Activated CD4-positive, alpha-beta T cell treated with anti-CD3 and anti-CD28 coated beads, Interleukin-2, amount 10 ng/mL, durations not matched to agents 7 days and 5 days (primary cell): ENCODE results near the gene KRT14. TPM values are rescaled to one million over a fixed set of nuclear protein-coding genes. Genes with fewer than 3 reads are reported as not detected.
"Not testable (repeated sequence)": the region's sequence is repeated elsewhere in the genome, so short reads cannot be mapped to it uniquely, and the experiment has no call there.

Experiments used
- CTCF ChIA-PET: fragments of 350-600 bp; sonication (Branson Sonifier 250); formaldehyde crosslinking; loops from one replicate; lab custom pipeline; 2021; ENCODE audit warnings: antibody characterized with exemption; lab: Charles Lee
- POLR2A ChIA-PET: fragments of 350-600 bp; sonication (Branson Sonifier 250); formaldehyde crosslinking; loops from one replicate; lab custom pipeline; 2021; ENCODE audit warnings: antibody characterized with exemption; lab: Charles Lee
- DNase-seq: peaks from one replicate; pipeline ENCODE4 v3.0.0-alpha.2; 2020
- H3K27ac Mint-ChIP-seq: one replicate; pipeline ENCODE4 v1.8.0; 2021; ENCODE audit warnings: mild to moderate bottlenecking, moderate library complexity, mixed read lengths
- H3K27me3 Mint-ChIP-seq: one replicate; pipeline ENCODE4 v1.8.0; 2021; ENCODE audit warnings: mixed read lengths
- H3K36me3 Mint-ChIP-seq: one replicate; pipeline ENCODE4 v1.8.0; 2021; ENCODE audit warnings: low read depth, mixed read lengths
- H3K4me1 Mint-ChIP-seq: one replicate; pipeline ENCODE4 v1.8.0; 2021; ENCODE audit warnings: mixed read lengths
- H3K4me3 Mint-ChIP-seq: one replicate; pipeline ENCODE4 v1.8.0; 2021; ENCODE audit warnings: mild to moderate bottlenecking, moderate library complexity, mixed read lengths
- H3K9me3 Mint-ChIP-seq: one replicate; pipeline ENCODE4 v1.8.0; 2021; ENCODE audit warnings: mixed read lengths
- total RNA-seq, 2 experiments: library from RNA; stranded (reverse); gene quantifications; one replicate each; pipeline ENCODE4 v1.2.3, GENCODE V29; 2021

The KRT14 gene
- total RNA-seq, 2 experiments from 2014 or later: not detected

GRCh38 chr17:41576740-41577139 lies 10.0 kb downstream of the KRT14 start:
- DNase-seq, H3K27ac Mint-ChIP-seq, H3K36me3 Mint-ChIP-seq, H3K9me3 Mint-ChIP-seq, H3K4me3 Mint-ChIP-seq, H3K4me1 Mint-ChIP-seq, POLR2A ChIA-PET: not testable (repeated sequence)
- peaks cover 36% of the 10 kb centered on the region for H3K27me3 Mint-ChIP-seq
- CTCF ChIA-PET: interaction anchor here (1.3 kb wide), 1 partner anchor 86 kb away, joined by 3 read pairs; no protein-coding TSS in a partner anchor

- no peak for DNase-seq
- H3K27me3 Mint-ChIP-seq: peaks cover 33% of the 10 kb centered on the region
- ChIA-PET CTCF (interaction anchor here (1.1 kb wide), 1 partner anchor 88 kb away, joined by 4 read pairs; no protein-coding TSS in a partner anchor), POLR2A (no interaction called here)
- H3K4me1 Mint-ChIP-seq: no peaks in the 10 kb centered on the region
- no peak overlapping the region for H3K27ac Mint-ChIP-seq
- no peaks in the 10 kb centered on the region for H3K9me3 Mint-ChIP-seq
- no peak overlapping the region for H3K4me3 Mint-ChIP-seq
- H3K36me3 Mint-ChIP-seq: no peaks in the 10 kb centered on the region
Observed at GRCh38 chr17:41575336-41575735, 11.4 kb downstream of the KRT14 start.

GRCh38 chr17:41571561-41572434 lies 14.9 kb downstream of the KRT14 start, which contains the start of gene KRT9:
TSS of gene KRT9 (minus strand) at chr17:41572059. CDS start at chr17:41571992, 67 bp downstream.
- ChIA-PET CTCF (interaction anchor here (1.2 to 1.6 kb wide), 2 partner anchors 22 to 23 kb away, joined by 5 to 7 read pairs; no protein-coding TSS in a partner anchor), POLR2A (no interaction called here)
- H3K27ac Mint-ChIP-seq: no peak within 1 kb of the TSS
- DNase-seq: no peak
- H3K4me1 Mint-ChIP-seq: peaks cover 6% of the 10 kb centered on the region
- peaks cover 8% of the 10 kb centered on the region for H3K9me3 Mint-ChIP-seq
- peaks cover 20% of the 10 kb centered on the region for H3K27me3 Mint-ChIP-seq
- no peak within 1 kb of the TSS for H3K4me3 Mint-ChIP-seq
- no peaks in the 10 kb centered on the region for H3K36me3 Mint-ChIP-seq

- DNase-seq: no peak
- peaks cover 8% of the 10 kb centered on the region for H3K9me3 Mint-ChIP-seq
- CTCF ChIA-PET: interaction anchor here (0.8 to 4.2 kb wide), 3 partner anchors 12 to 19 kb away, joined by 3 to 30 read pairs (median 3); no protein-coding TSS in a partner anchor
- no peak overlapping the region for H3K4me3 Mint-ChIP-seq
- POLR2A ChIA-PET: no interaction called here
- peaks cover 28% of the 10 kb centered on the region for H3K27me3 Mint-ChIP-seq
- H3K27ac Mint-ChIP-seq: peak overlapping the region; percentile 86
- H3K36me3 Mint-ChIP-seq: no peaks in the 10 kb centered on the region
- H3K4me1 Mint-ChIP-seq: peaks cover 6% of the 10 kb centered on the region
Observed at GRCh38 chr17:41567317-41567716, 19.4 kb downstream of the KRT14 start.

- H3K4me1 Mint-ChIP-seq: peaks cover 6% of the 10 kb centered on the region
- H3K9me3 Mint-ChIP-seq: peaks cover 8% of the 10 kb centered on the region
- H3K27ac Mint-ChIP-seq: no peak overlapping the region
- no peak overlapping the region for H3K4me3 Mint-ChIP-seq
- no peaks in the 10 kb centered on the region for H3K36me3 Mint-ChIP-seq
- ChIA-PET POLR2A (no interaction called here), CTCF (interaction anchor here (0.6 to 4.2 kb wide), 5 partner anchors 14 to 586 kb away, joined by 3 to 30 read pairs (median 3); no protein-coding TSS in a partner anchor)
- peaks cover 31% of the 10 kb centered on the region for H3K27me3 Mint-ChIP-seq
- DNase-seq: no peak
Observed at GRCh38 chr17:41565338-41565737, 21.4 kb downstream of the KRT14 start.

GRCh38 chr17:41563607-41564170 lies 23.0 kb downstream of the KRT14 start:
- H3K4me3 Mint-ChIP-seq: no peak overlapping the region
- POLR2A ChIA-PET: no interaction called here

GRCh38 chr17:41561554-41561953 lies 25.1 kb downstream of the KRT14 start:
- ChIA-PET POLR2A (no interaction called here), CTCF (interaction anchor here (0.6 kb wide), 1 partner anchor 717 kb away, joined by 4 read pairs; no protein-coding TSS in a partner anchor)
- Mint-ChIP-seq H3K4me3 (no peak overlapping the region), H3K36me3 (no peaks in the 10 kb centered on the region), H3K27me3 (peaks cover 39% of the 10 kb centered on the region), H3K9me3 (no peaks in the 10 kb centered on the region), H3K27ac (no peak overlapping the region), H3K4me1 (no peaks in the 10 kb centered on the region)
- DNase-seq: no peak

More at GRCh38 chr17:41563607-41564170, 23.0 kb downstream of the KRT14 start:
- Mint-ChIP-seq H3K27ac (no peak overlapping the region), H3K27me3 (peaks cover 30% of the 10 kb centered on the region), H3K4me1 (peaks cover 6% of the 10 kb centered on the region), H3K9me3 (peaks cover 8% of the 10 kb centered on the region), H3K36me3 (no peaks in the 10 kb centered on the region)
- no peak for DNase-seq
- CTCF ChIA-PET: interaction anchor here (4.2 kb wide), 1 partner anchor 15 kb away, joined by 30 read pairs; no protein-coding TSS in a partner anchor

- Mint-ChIP-seq H3K9me3 (no peaks in the 10 kb centered on the region), H3K4me1 (no peaks in the 10 kb centered on the region), H3K27me3 (peaks cover 36% of the 10 kb centered on the region), H3K36me3 (no peaks in the 10 kb centered on the region), H3K27ac (no peak overlapping the region), H3K4me3 (no peak overlapping the region)
- CTCF ChIA-PET: interaction anchor here (1.3 to 2.5 kb wide), 2 partner anchors 10 to 11 kb away, joined by 10 to 22 read pairs; no protein-coding TSS in a partner anchor
- POLR2A ChIA-PET: interaction anchor here (0.6 kb wide), 1 partner anchor 103 kb away, joined by 6 read pairs; no protein-coding TSS in a partner anchor
- DNase-seq: no peak
Observed at GRCh38 chr17:41559548-41559947, 27.1 kb downstream of the KRT14 start.

- Mint-ChIP-seq H3K4me1 (no peaks in the 10 kb centered on the region), H3K4me3 (no peak overlapping the region), H3K9me3 (no peaks in the 10 kb centered on the region), H3K27me3 (peaks cover 24% of the 10 kb centered on the region), H3K36me3 (no peaks in the 10 kb centered on the region), H3K27ac (no peak overlapping the region)
- CTCF ChIA-PET: interaction anchor here (0.7 to 2.5 kb wide), 2 partner anchors 8 to 21 kb away, joined by 3 to 22 read pairs; no protein-coding TSS in a partner anchor
- POLR2A ChIA-PET: interaction anchor here (0.6 kb wide), 1 partner anchor 43 kb away, joined by 3 read pairs; no protein-coding TSS in a partner anchor
- no peak for DNase-seq
Observed at GRCh38 chr17:41556931-41557330, 29.8 kb downstream of the KRT14 start.

- peaks cover 22% of the 10 kb centered on the region for H3K27me3 Mint-ChIP-seq
- no peaks in the 10 kb centered on the region for H3K4me1 Mint-ChIP-seq
- ChIA-PET POLR2A (no interaction called here), CTCF (no interaction called here)
- no peaks in the 10 kb centered on the region for H3K9me3 Mint-ChIP-seq
- no peak for DNase-seq
- no peak overlapping the region for H3K27ac Mint-ChIP-seq
- no peaks in the 10 kb centered on the region for H3K36me3 Mint-ChIP-seq
- H3K4me3 Mint-ChIP-seq: no peak overlapping the region
Observed at GRCh38 chr17:41556306-41556705, 30.4 kb downstream of the KRT14 start.

- CTCF ChIA-PET: interaction anchor here (1.5 kb wide), 1 partner anchor 108 kb away, joined by 4 read pairs; no protein-coding TSS in a partner anchor
- Mint-ChIP-seq H3K27ac (no peak overlapping the region), H3K4me1 (no peaks in the 10 kb centered on the region), H3K9me3 (no peaks in the 10 kb centered on the region), H3K36me3 (no peaks in the 10 kb centered on the region), H3K4me3 (no peak overlapping the region), H3K27me3 (peaks cover 17% of the 10 kb centered on the region)
- POLR2A ChIA-PET: no interaction called here
- no peak for DNase-seq
Observed at GRCh38 chr17:41555105-41555887, 31.4 kb downstream of the KRT14 start.
